Activated naive CD8-positive, alpha-beta T cell (primary cell): ENCODE measurements around the gene NR3C1.
A peak's percentile ranks its signal among the peaks of the same experiment; 100 is the strongest.

ENCODE experiments used
- H3K27ac Mint-ChIP-seq: one replicate; pipeline ENCODE4 v1.8.0; 2021; ENCODE audit warnings: mixed read lengths
- H3K27me3 Mint-ChIP-seq: one replicate; pipeline ENCODE4 v1.8.0; 2021; ENCODE audit warnings: mixed read lengths
- H3K36me3 Mint-ChIP-seq: one replicate; pipeline ENCODE4 v1.8.0; 2021; ENCODE audit warnings: mixed read lengths
- H3K4me1 Mint-ChIP-seq: one replicate; pipeline ENCODE4 v1.8.0; 2021; ENCODE audit warnings: low read depth, mixed read lengths
- H3K4me3 Mint-ChIP-seq: one replicate; pipeline ENCODE4 v1.8.0; 2021; ENCODE audit warnings: mild to moderate bottlenecking, mixed read lengths
- H3K9me3 Mint-ChIP-seq: one replicate; pipeline ENCODE4 v1.8.0; 2021; ENCODE audit warnings: low read depth, mixed read lengths

The NR3C1 gene

DNA sequence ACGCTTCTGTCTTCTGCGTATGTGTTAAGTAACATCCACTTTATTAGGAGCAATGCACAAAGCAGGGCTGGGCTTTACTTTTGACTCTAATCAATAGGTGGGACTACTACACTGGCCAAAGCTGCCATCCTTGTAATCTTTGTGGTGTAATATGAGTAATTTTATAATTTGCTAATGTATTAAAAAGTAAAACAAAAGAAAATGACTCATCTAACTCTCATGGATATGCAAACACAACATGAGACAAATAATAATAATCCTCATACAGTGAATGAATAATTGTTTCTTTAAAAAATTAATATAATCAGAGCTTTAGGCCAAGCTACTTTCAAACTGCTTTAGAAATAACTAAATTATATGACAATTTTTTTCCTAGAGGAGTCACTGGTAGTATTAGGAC lies 90.7 kb downstream of the NR3C1 start:
- Mint-ChIP-seq H3K27ac (peak overlapping the region; percentile 29), H3K36me3 (peaks cover 33% of the 10 kb centered on the region), H3K27me3 (no peaks in the 10 kb centered on the region), H3K4me1 (peaks cover 39% of the 10 kb centered on the region), H3K4me3 (no peak overlapping the region), H3K9me3 (no peaks in the 10 kb centered on the region)

DNA sequence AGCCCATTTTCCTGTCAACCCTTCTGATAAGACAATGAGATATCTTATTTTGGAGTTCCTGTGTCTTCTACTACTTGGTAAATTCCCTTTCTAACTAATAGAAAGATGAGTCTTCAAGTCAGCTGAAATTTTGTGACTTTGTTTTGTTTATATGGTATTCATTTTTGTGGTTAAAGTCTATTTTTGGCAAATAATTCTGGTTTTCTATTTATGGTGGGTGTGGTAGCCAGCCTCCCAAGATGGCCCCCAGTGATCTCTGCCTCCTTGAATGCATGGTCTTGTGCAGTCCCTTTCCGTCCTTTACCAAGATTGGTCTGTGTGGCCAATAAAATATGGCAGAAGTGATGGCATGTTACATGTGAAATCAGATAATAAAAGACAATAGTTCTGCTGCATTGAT lies 91.5 kb downstream of the NR3C1 start:
- peaks cover 36% of the 10 kb centered on the region for H3K4me1 Mint-ChIP-seq
- no peaks in the 10 kb centered on the region for H3K9me3 Mint-ChIP-seq
- H3K27ac Mint-ChIP-seq, result peak overlapping the region; percentile 46
- H3K27me3 Mint-ChIP-seq, result no peaks in the 10 kb centered on the region
- peaks cover 33% of the 10 kb centered on the region for H3K36me3 Mint-ChIP-seq
- H3K4me3 Mint-ChIP-seq, result no peak overlapping the region

DNA sequence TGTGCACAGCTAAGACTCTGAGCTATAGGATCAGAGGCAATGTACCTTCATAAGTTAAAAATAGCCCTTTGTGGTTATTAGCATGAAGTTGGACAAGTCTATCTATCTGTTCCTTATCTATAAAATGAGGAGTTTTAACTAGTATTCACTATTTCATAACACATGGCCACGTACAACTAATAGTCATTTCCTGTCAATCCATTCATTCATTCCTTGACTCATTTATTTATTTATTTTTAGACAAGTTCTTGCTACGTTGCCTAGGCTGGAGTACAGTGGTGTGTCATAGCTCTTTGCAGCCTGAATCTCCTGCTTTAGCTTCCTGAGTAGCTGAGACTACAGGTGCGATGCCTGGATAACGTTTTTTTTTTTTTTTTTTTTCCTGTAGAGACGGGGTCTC lies 92.1 kb downstream of the NR3C1 start:
- Mint-ChIP-seq H3K27ac (peak overlapping the region; percentile 11), H3K4me3 (no peak overlapping the region), H3K36me3 (peaks cover 33% of the 10 kb centered on the region), H3K9me3 (no peaks in the 10 kb centered on the region), H3K4me1 (peaks cover 36% of the 10 kb centered on the region), H3K27me3 (no peaks in the 10 kb centered on the region)

DNA sequence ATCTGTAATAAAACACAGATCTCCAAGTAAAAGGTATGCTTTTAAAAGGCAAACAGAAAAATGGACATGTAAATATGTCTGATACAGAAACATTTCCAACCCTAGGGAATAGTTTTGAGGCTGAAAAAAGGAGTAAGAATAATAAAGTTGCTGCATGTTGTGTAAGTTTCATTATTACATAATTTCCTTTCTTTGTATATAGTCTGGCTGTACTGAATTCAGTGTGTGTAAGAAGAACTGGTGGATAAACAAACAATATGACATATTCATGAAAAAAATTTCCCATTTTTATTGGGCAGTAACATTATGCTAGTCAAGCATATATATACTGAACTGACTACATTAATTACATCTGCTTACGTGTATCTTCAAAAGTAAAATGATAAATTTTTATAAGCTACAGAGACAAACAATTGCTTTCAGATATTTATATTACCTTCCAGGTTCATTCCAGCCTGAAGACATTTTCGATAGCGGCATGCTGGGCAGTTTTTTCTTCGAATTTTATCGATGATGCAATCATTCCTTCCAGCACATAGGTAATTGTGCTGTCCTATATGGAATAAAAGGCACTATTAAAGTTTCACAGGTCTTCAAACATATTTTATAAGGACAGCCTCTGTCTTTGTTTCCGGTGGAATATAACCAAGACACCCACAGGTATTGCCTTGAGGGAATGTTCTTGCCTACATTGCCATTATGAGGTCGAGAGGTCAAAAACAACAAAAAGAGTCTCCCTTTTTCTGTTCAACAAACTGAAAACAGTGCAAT lies 93.6 kb downstream of the NR3C1 start:
- no peaks in the 10 kb centered on the region for H3K27me3 Mint-ChIP-seq
- H3K4me1 Mint-ChIP-seq, result peaks cover 35% of the 10 kb centered on the region
- H3K9me3 Mint-ChIP-seq, result peaks cover 2% of the 10 kb centered on the region
- H3K36me3 Mint-ChIP-seq, result peaks cover 46% of the 10 kb centered on the region
- no peak overlapping the region for H3K27ac Mint-ChIP-seq
- H3K4me3 Mint-ChIP-seq, result no peak overlapping the region

DNA sequence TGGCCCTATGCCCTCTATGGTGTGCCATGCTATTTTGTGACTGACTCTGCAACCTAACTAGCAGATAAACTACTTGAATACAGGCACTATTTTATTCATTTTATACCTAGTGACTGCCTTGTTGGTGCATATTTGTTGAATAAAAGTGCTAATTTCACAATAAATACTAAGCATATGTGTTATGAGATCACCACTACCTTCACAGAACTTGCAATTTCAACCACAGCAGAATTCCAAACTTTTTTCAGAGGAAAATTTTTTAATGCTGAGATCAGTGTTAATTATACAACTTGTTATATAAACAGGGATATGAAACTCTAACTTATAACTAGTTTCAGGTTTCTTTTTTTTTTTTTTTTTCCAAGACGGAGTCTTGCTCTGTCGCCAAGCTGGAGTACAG lies 94.8 kb downstream of the NR3C1 start:
- peaks cover 49% of the 10 kb centered on the region for H3K36me3 Mint-ChIP-seq
- H3K9me3 Mint-ChIP-seq, result peaks cover 3% of the 10 kb centered on the region
- no peak overlapping the region for H3K4me3 Mint-ChIP-seq
- H3K27ac Mint-ChIP-seq, result no peak overlapping the region
- no peaks in the 10 kb centered on the region for H3K27me3 Mint-ChIP-seq
- peaks cover 33% of the 10 kb centered on the region for H3K4me1 Mint-ChIP-seq

DNA sequence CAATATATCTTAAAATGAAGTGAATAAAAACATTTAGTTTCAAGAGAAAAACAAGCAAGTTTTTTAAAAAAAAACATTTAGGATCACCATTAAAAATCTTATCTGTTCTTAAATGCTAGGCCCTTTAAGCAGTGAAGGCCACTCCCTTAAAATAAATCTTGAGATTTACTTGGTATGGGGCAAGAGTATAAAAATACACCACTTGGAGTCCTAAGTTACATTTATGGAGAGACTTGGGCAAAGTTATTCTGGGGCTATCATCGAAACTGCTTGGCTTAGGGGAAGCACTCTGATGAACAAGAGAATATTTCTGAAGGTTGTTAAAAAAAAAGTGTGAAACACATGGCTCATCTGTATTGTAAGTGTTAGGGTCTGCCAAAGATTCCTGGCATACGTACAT lies 97.4 kb downstream of the NR3C1 start:
- Mint-ChIP-seq H3K4me1 (peaks cover 19% of the 10 kb centered on the region), H3K27me3 (no peaks in the 10 kb centered on the region), H3K9me3 (peaks cover 3% of the 10 kb centered on the region), H3K4me3 (no peak overlapping the region), H3K36me3 (peaks cover 44% of the 10 kb centered on the region), H3K27ac (no peak overlapping the region)

DNA sequence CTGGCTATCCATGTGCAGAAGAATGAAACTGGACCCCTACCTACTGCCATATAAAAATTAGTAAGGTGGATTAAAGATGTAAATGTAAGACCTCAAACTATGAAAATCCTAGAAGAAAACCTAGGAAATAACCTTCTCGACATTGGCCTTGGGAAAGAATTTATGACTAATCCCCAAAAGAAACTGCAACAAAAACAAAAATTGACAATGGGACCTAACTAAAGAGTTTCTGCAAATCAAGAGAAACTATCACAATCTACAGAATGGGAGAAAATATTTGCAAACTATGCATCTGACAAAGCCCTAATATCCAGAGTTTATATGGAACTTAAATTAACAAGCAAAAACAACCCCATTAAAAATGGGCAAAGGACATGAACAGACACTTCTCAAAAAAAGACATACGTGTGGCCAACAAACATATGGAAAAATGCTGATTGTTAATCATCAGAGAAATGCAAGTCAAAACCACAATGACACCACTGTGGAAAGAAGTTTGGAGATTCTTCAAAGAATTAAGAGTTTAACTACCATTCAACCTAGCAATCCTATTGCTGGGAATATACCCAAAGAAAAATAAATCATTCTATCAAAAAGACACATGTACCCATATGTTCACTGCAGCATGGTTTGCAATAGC lies 98.5 kb downstream of the NR3C1 start:
- peak overlapping the region; percentile 11 for H3K27ac Mint-ChIP-seq
- H3K4me1 Mint-ChIP-seq, result peaks cover 19% of the 10 kb centered on the region
- H3K9me3 Mint-ChIP-seq, result peaks cover 3% of the 10 kb centered on the region
- no peaks in the 10 kb centered on the region for H3K27me3 Mint-ChIP-seq
- H3K4me3 Mint-ChIP-seq, result no peak overlapping the region
- peaks cover 40% of the 10 kb centered on the region for H3K36me3 Mint-ChIP-seq

DNA sequence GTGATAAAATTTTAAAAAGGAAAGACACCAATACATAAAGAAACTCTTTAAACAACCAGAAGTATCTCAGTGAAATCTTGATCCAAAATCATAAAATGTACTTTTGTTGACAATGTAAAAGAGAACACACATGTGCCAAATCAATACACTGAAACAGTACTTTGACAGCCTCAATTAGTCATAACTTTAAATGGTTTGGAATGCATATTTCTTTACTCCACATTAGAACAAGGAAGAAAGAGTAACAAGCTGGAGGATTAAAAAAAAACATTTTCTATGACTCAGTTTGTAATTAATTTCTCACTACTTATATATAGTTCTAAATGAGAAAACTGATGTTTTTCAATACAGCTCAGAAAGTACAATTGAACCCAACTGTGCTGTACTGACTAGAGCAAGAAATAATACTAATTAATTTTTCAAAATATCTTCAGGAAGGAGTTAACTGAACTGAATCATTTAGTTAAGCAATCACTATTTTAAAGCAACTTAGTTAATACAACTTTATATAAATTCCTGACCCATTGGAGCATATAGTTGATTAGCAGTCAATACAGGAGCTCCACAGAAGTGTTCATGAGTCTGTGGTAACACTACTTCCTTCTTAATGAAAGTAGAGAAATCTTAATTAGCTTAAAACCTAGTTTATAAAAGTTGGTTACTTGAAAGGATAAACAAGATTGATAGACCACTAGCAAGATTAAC lies 101.0 kb downstream of the NR3C1 start:
- peaks cover 21% of the 10 kb centered on the region for H3K4me1 Mint-ChIP-seq
- no peak overlapping the region for H3K27ac Mint-ChIP-seq
- peaks cover 3% of the 10 kb centered on the region for H3K9me3 Mint-ChIP-seq
- no peaks in the 10 kb centered on the region for H3K27me3 Mint-ChIP-seq
- H3K36me3 Mint-ChIP-seq, result peaks cover 33% of the 10 kb centered on the region
- H3K4me3 Mint-ChIP-seq, result no peak overlapping the region

DNA sequence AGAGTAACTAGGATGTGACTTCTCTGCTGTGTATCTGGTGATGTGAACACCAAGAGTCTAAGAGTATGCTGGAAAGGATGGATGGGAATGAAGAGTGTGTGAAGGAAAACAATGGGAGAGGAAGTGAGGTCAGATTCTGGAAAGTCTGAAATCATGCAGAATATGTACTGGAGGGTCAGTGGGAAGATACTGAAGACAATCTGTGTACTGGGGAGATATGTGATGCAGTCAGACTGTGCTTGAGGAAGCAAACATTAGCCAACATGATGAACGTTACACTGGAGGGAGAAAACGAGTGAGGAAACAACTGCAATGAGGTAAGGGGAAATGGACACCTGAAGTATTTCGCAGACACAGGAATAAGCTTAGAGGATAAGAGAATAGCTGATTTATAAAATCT lies 105.7 kb downstream of the NR3C1 start:
- Mint-ChIP-seq H3K4me1 (peaks cover 3% of the 10 kb centered on the region), H3K36me3 (peaks cover 23% of the 10 kb centered on the region), H3K9me3 (no peaks in the 10 kb centered on the region), H3K4me3 (no peak overlapping the region), H3K27me3 (no peaks in the 10 kb centered on the region), H3K27ac (peak overlapping the region; percentile 6)

DNA sequence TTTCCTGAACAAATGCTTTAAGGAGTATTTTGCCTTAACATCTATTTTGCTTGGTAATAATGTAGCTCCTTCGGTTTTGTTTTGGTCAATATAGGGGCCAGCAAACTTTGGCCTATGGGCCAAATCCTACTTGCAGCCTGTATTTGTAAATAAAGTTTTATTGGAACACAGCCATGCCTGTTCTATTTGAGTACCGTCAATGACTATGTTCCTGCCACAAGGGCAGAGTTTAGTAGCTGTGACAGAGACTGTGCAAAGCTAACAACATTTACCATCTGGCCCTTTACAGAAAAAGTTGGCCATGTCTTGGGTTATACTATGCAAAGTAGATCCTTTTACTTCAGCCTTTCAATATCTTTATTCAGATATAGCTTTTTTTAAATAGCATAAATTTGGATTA lies 113.4 kb downstream of the NR3C1 start:
- Mint-ChIP-seq H3K36me3 (peaks cover 36% of the 10 kb centered on the region), H3K27me3 (no peaks in the 10 kb centered on the region), H3K4me3 (no peak overlapping the region), H3K27ac (no peak overlapping the region), H3K9me3 (no peaks in the 10 kb centered on the region), H3K4me1 (peaks cover 5% of the 10 kb centered on the region)

DNA sequence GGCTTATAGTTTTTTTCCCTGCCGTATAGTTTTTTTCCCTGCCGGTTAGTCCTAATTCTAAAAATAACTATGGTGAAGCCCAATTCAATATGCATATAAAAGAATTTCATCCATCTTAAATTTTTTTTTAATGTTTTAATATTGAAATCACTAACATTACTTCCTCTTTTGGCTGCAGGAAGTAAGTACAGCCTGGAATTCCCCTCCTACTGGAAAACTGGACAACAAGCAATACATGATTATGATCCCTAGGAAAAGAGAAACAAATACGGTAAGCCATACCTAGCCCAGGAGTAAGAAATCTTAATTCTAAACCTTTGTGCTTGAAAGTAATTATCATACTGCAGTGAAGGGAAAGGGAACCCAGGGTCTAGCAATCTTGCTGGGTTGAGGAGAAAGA lies 119.0 kb downstream of the NR3C1 start:
- H3K27me3 Mint-ChIP-seq, result no peaks in the 10 kb centered on the region
- peaks cover 31% of the 10 kb centered on the region for H3K36me3 Mint-ChIP-seq
- H3K4me3 Mint-ChIP-seq, result no peak overlapping the region
- no peaks in the 10 kb centered on the region for H3K9me3 Mint-ChIP-seq
- H3K27ac Mint-ChIP-seq, result no peak overlapping the region
- H3K4me1 Mint-ChIP-seq, result peaks cover 5% of the 10 kb centered on the region

DNA sequence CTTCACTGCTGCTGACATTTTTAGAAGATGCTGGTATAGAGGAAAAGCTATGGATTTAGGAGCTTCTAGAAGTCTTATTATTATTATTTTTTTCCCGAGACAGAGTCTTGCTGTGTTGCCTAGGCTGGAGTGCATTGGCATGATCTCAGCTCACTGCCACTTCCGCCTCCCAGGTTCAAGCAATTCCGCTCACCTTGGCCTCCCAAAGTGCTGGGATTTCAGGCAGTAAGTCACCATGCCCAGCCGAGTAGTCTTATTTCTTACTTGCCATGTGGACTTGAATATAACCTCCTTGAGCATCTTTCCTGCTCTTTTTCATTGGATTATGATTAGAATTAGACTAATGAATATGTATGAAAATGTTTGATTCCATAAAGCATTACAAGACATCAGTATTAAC lies 119.5 kb downstream of the NR3C1 start:
- no peak overlapping the region for H3K4me3 Mint-ChIP-seq
- no peak overlapping the region for H3K27ac Mint-ChIP-seq
- peaks cover 32% of the 10 kb centered on the region for H3K36me3 Mint-ChIP-seq
- H3K4me1 Mint-ChIP-seq, result peaks cover 5% of the 10 kb centered on the region
- H3K27me3 Mint-ChIP-seq, result no peaks in the 10 kb centered on the region
- no peaks in the 10 kb centered on the region for H3K9me3 Mint-ChIP-seq

DNA sequence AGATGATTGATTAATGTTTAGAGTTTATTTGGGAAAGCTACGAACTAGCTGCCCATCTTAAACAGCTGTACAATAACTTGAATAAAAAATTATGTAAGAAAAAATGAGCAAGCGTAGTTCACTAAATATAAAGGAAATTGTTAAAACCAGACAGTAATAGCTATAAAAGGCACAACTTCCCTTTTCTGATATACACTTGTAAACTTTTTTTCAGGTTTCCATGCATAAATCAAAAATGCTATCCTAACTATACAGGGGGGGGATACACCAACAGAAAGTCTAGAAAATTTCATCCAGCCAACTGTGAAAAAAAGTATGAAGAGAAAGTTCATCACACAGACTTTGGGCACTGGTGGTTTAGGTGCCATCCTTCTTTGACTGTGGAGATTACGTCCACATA lies 122.3 kb downstream of the NR3C1 start:
- peaks cover 27% of the 10 kb centered on the region for H3K36me3 Mint-ChIP-seq
- H3K4me3 Mint-ChIP-seq, result no peak overlapping the region
- H3K4me1 Mint-ChIP-seq, result peaks cover under 1% of the 10 kb centered on the region
- no peak overlapping the region for H3K27ac Mint-ChIP-seq
- no peaks in the 10 kb centered on the region for H3K27me3 Mint-ChIP-seq
- H3K9me3 Mint-ChIP-seq, result no peaks in the 10 kb centered on the region

DNA sequence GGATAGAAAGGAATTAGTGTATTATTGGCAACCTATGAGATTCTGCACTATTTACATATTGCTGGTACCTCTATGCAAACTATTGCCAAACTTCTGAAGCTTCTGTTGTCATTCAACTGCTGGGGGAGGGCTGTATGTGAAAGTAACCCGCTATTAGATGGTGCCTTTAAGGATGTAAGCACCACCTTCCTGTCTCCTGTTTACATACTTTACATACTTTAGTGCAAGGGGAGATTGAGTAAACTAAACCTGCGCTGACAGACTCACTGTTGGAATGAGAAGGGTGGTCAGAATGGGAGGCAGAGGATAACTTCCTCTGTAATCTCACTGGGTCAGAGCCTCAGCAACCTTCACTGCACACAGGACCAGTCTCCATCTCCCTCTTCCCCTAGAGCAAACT lies 123.8 kb downstream of the NR3C1 start:
- Mint-ChIP-seq H3K36me3 (peaks cover 30% of the 10 kb centered on the region), H3K9me3 (no peaks in the 10 kb centered on the region), H3K27me3 (no peaks in the 10 kb centered on the region), H3K4me3 (no peak overlapping the region), H3K27ac (no peak overlapping the region), H3K4me1 (peaks cover 6% of the 10 kb centered on the region)

DNA sequence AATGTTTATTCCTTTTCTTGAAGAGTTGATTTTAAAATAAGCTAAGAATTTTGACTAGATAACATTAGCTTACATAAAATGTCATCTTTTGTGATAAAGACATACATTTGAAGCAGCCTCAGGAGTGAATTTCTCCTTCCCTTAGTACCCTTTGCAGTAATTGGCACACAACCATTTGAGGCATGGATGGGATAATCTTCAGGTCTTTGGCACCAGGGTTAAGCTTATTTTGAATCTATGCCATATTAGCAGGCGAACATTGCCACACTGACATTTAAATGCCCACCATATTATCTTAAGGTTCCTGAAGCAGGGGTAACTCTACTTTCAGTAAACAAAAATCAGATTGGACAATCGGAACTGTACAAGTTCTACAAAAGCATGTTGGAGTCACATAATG lies 126.0 kb downstream of the NR3C1 start:
- Mint-ChIP-seq H3K27me3 (no peaks in the 10 kb centered on the region), H3K4me3 (no peak overlapping the region), H3K36me3 (peaks cover 19% of the 10 kb centered on the region), H3K4me1 (peaks cover 6% of the 10 kb centered on the region), H3K27ac (no peak overlapping the region), H3K9me3 (no peaks in the 10 kb centered on the region)
